ENCODE measurements around the gene ZNF584.

ZNF584 gene

DNA sequence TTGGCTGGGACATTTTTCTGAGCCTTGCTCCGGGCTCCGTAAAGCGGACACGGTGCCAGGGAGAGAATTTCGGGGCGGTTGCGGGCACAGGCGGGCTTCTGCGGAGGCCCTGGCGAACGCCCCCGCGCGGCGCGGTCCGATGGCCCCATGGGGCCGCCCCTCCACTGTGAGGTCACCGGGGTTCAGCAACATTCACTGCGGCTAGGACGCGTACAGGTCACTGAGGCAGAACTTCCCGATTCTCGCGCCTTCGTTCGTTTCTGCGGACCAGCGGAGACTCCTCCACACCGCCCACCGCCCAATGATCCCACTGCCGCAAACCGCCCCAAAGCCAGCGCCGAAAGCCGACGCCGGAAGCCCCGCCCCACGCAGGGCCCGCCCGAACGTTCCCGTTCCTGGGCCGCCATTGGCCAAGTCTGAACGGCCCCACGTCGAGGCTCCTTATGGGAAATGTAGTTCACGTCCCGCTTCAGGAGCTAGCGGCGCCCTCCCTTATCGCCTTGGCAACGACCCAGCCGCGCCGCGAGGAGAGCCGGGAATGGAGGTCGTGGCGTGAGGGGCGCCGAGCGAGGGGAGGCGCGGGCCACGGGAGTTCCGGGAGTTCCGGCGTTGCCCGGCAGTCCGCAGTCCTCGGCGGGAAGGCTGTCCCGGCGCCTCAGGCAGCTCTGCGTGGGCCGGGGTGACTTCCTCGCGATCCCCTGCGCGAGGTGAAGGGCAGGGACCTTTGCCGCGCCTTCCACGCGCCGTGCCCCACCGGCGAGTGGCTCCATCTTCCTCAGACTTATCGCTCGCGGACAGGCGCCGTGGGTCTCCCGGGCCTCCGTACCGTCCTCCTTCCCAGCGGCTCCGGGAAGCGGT, at the start of gene ZNF584:
Gene ZNF584 (plus strand): TSS at position 498 of the 858 bp plus-strand sequence. CDS start 499 bp downstream, outside the sequence.
- no peaks in the 10 kb centered on the region for H3K9me3 ChIP-seq (ENCODE audit: insufficient read depth, low read length)
- H3K27ac ChIP-seq (ENCODE audit: low read length) = peak within 1 kb of the TSS; percentile 66

DNA sequence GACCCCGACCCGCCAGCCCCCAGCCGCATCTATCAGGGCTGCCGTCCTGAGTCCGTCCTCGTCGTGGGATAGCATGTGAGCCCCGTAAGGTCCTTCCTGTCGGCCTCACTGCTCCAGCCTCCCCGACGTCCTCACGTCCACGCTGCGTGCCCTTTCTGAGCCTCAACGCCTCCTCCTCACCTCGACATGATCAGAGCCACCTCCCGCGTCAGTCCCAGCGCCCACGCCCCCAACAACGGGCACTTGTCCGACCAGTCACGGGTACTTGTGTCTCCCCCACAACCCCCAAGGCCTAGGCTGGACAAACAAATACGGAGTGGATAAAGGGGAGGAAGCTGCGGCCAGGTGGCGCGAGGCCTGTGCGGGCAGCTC, 46.6 kb upstream of the ZNF584 start:
- H3K27me3 ChIP-seq (ENCODE audit: low read depth, low read length) = no peaks in the 10 kb centered on the region

More for the DNA sequence above, at the start of gene ZNF584:
- Histone ChIP-seq H3K9ac (ENCODE audit: low read length) (peak within 1 kb of the TSS; percentile 94), H2AFZ (ENCODE audit: low read depth, low read length) (peak within 1 kb of the TSS; percentile 41), H3K36me3 (replicated peaks; ENCODE audit: low read depth, low read length) (no peaks in the 10 kb centered on the region), H3K4me3 (ENCODE audit: low read length) (peak within 1 kb of the TSS; percentile 93), H3K27me3 (ENCODE audit: low read depth, low read length) (no peaks in the 10 kb centered on the region), H3K4me1 (ENCODE audit: low read length) (peaks cover 15% of the 10 kb centered on the region), H3K79me2 (ENCODE audit: low read length) (peaks cover 26% of the 10 kb centered on the region), H4K20me1 (ENCODE audit: insufficient read depth, low read length) (no peaks in the 10 kb centered on the region), H3K4me2 (ENCODE audit: low read length) (peak within 1 kb of the TSS; percentile 95)
- no peak for TF ChIP-seq EZH2phosphoT487 (IDR thresholded peaks at IDR 0.05; ENCODE audit: low read depth)
- TF ChIP-seq, protein P1, sequence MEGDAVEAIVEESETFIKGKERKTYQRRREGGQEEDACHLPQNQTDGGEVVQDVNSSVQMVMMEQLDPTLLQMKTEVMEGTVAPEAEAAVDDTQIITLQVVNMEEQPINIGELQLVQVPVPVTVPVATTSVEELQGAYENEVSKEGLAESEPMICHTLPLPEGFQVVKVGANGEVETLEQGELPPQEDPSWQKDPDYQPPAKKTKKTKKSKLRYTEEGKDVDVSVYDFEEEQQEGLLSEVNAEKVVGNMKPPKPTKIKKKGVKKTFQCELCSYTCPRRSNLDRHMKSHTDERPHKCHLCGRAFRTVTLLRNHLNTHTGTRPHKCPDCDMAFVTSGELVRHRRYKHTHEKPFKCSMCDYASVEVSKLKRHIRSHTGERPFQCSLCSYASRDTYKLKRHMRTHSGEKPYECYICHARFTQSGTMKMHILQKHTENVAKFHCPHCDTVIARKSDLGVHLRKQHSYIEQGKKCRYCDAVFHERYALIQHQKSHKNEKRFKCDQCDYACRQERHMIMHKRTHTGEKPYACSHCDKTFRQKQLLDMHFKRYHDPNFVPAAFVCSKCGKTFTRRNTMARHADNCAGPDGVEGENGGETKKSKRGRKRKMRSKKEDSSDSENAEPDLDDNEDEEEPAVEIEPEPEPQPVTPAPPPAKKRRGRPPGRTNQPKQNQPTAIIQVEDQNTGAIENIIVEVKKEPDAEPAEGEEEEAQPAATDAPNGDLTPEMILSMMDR (IDR thresholded peaks at IDR 0.05; ENCODE audit: low read depth, low read length) = peak; percentile 52

DNA sequence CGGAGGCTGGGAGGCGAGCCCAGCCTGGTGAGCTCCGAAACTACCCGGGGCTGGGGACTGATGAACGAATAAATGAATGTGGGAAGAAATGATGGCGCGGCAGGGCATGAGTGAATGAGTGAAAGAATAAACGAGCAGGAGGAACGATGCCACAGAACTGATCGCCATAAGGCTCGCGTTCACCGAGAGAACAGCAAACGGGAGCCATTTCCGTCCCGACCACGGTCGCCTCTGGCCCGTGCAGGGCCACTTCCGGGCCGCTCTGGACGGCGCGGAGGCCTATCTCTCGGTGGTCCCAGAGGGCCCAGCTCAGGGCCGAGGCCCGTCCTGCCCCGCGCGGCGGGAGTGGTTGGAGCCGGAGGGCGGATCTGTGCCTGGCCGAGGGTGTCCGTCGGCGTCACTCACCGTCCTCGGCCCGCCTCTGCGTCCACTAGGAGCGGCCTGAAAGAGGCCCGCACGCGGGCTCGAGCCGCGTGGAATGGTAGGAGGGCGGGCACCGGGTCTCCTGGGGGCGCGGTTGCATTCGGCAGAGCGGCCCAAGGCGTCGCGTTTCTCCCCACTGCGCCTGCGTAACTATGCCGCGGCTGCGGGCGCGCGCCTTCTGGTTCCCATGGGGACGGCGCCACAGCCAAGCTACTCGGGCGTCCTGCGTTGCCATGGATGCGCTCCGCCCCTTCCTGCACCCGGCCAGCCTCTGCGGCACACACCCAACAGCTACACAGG, 46.0 kb upstream of the ZNF584 start, which contains the start of gene ZNF497:
Gene ZNF497 (minus strand): TSS at position 480 of the 723 bp plus-strand sequence. CDS start 5,116 bp downstream, outside the sequence.
- no peaks in the 10 kb centered on the region for H3K36me3 ChIP-seq (replicated peaks; ENCODE audit: low read depth, low read length)
- no peaks in the 10 kb centered on the region for H4K20me1 ChIP-seq (ENCODE audit: insufficient read depth, low read length)
- H3K4me3 ChIP-seq (ENCODE audit: low read length) = peak within 1 kb of the TSS; percentile 82
- H3K79me2 ChIP-seq (ENCODE audit: low read length) = peaks cover 12% of the 10 kb centered on the region
- H3K9me3 ChIP-seq (ENCODE audit: insufficient read depth, low read length) = no peaks in the 10 kb centered on the region
- H3K4me2 ChIP-seq (ENCODE audit: low read length) = peak within 1 kb of the TSS; percentile 93
- H3K27me3 ChIP-seq (ENCODE audit: low read depth, low read length) = no peaks in the 10 kb centered on the region
- H2AFZ ChIP-seq (ENCODE audit: low read depth, low read length) = peak within 1 kb of the TSS; percentile 67
- H3K27ac ChIP-seq (ENCODE audit: low read length) = peak within 1 kb of the TSS; percentile 68
- H3K9ac ChIP-seq (ENCODE audit: low read length) = peak within 1 kb of the TSS; percentile 89
- H3K4me1 ChIP-seq (ENCODE audit: low read length) = peaks cover 14% of the 10 kb centered on the region
- TF ChIP-seq, protein P1 (IDR thresholded peaks at IDR 0.05; ENCODE audit: low read depth, low read length) = peak; percentile 5; the same call in 1 of the 2 replicates
- TF ChIP-seq EZH2phosphoT487 (IDR thresholded peaks at IDR 0.05; ENCODE audit: low read depth) = no peak

More for the DNA sequence above, 46.6 kb upstream of the ZNF584 start:
- Histone ChIP-seq H3K4me1 (ENCODE audit: low read length) (peaks cover 14% of the 10 kb centered on the region), H4K20me1 (ENCODE audit: insufficient read depth, low read length) (no peaks in the 10 kb centered on the region), H3K27ac (ENCODE audit: low read length) (peak overlapping the region; percentile 68), H2AFZ (ENCODE audit: low read depth, low read length) (peak overlapping the region; percentile 67), H3K79me2 (ENCODE audit: low read length) (peaks cover 12% of the 10 kb centered on the region), H3K9ac (ENCODE audit: low read length) (peak overlapping the region; percentile 89), H3K4me2 (ENCODE audit: low read length) (peak overlapping the region; percentile 93), H3K4me3 (ENCODE audit: low read length) (peak overlapping the region; percentile 82), H3K36me3 (replicated peaks; ENCODE audit: low read depth, low read length) (no peaks in the 10 kb centered on the region), H3K9me3 (ENCODE audit: insufficient read depth, low read length) (no peaks in the 10 kb centered on the region)
- TF ChIP-seq, protein P1 (IDR thresholded peaks at IDR 0.05; ENCODE audit: low read depth, low read length) = no peak; the same call in 1 of the 2 replicates
- TF ChIP-seq EZH2phosphoT487 (IDR thresholded peaks at IDR 0.05; ENCODE audit: low read depth) = no peak

DNA sequence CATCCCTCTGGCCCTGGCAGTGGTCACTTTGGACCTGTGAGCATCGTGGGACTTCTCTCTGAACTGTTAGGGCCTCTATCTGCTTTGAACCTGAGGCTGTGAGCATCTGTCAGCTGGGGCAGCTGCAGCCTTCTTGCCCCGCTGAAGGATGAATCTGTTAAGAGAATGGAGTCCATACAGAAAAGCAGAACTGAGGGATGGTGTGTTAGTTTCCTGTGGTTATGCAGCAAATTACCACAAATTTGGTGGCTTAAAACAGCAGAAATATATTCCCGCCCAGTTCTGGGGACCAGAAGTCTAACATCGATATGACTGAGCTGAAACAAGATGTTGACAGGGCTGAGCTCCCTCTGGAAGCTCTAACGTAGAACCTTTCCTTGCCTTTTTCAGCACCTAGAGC, 44.3 kb upstream of the ZNF584 start:
- Histone ChIP-seq H3K9me3 (ENCODE audit: insufficient read depth, low read length) (no peaks in the 10 kb centered on the region), H3K36me3 (replicated peaks; ENCODE audit: low read depth, low read length) (no peaks in the 10 kb centered on the region), H3K4me1 (ENCODE audit: low read length) (peaks cover 14% of the 10 kb centered on the region), H3K79me2 (ENCODE audit: low read length) (peaks cover 12% of the 10 kb centered on the region), H4K20me1 (ENCODE audit: insufficient read depth, low read length) (no peaks in the 10 kb centered on the region), H3K4me2 (ENCODE audit: low read length) (no peak overlapping the region), H2AFZ (ENCODE audit: low read depth, low read length) (no peak overlapping the region), H3K4me3 (ENCODE audit: low read length) (no peak overlapping the region), H3K27me3 (ENCODE audit: low read depth, low read length) (no peaks in the 10 kb centered on the region), H3K27ac (ENCODE audit: low read length) (no peak overlapping the region), H3K9ac (ENCODE audit: low read length) (no peak overlapping the region)
- TF ChIP-seq EZH2phosphoT487 (IDR thresholded peaks at IDR 0.05; ENCODE audit: low read depth) = no peak
- TF ChIP-seq, protein P1 (IDR thresholded peaks at IDR 0.05; ENCODE audit: low read depth, low read length) = no peak

All from OCI-LY3 (cell line).